ENCODE data around the gene CD79A.

CD79A gene

DNA sequence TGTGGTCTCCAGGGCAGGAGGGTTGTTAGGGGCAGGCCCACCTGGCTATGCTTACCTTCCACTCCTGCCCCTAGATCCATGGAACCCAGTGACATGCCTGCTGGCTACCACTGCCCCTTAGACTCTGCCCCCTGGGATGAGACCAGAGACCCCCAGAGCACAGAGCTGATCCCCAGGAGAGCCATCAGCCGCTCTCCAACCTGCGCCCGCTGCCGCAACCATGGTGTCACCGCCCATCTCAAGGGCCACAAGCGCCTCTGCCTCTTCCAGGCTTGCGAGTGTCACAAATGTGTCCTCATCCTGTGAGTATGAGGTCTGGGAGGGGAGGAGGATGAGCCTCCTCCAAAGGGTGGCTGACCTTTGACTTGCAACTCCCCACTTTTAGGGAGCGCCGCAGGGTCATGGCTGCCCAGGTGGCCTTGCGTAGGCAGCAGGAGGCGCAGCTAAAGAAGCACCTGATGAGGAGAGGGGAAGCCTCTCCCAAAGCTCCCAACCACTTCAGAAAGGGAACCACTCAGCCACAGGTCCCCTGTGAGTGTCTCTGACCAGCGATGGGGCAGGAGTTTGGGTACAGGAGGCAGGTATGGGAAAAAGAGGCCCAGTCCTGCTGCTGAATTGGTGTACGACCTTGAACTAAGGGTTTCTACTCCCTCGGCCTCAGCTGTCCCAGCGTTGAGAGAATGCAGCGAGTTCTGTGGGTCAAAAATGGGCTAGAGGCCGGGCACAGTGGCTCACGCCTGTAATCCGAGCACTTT lies 29.6 kb upstream of the CD79A start:
- TF ChIP-seq, protein P1, sequence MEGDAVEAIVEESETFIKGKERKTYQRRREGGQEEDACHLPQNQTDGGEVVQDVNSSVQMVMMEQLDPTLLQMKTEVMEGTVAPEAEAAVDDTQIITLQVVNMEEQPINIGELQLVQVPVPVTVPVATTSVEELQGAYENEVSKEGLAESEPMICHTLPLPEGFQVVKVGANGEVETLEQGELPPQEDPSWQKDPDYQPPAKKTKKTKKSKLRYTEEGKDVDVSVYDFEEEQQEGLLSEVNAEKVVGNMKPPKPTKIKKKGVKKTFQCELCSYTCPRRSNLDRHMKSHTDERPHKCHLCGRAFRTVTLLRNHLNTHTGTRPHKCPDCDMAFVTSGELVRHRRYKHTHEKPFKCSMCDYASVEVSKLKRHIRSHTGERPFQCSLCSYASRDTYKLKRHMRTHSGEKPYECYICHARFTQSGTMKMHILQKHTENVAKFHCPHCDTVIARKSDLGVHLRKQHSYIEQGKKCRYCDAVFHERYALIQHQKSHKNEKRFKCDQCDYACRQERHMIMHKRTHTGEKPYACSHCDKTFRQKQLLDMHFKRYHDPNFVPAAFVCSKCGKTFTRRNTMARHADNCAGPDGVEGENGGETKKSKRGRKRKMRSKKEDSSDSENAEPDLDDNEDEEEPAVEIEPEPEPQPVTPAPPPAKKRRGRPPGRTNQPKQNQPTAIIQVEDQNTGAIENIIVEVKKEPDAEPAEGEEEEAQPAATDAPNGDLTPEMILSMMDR (IDR thresholded peaks at IDR 0.05): no peak

DNA sequence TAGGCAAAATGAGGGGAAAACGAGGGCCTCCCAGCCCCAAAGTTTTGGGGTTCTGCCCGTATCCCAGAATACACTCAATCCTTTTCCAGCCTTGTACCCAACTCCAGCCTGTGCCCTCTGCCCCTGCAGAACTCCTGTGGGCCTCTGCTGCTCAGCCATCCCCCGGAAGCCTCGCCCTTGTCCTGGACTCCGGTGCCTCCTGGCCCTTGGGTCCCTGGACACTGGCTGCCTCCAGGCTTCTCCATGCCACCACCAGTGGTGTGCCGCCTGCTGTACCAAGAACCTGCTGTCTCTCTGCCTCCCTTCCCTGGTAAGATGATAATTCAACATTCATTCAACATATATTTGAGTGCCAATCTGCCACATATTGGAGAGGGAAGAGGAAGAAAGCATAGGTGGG lies 28.4 kb upstream of the CD79A start:
- TF ChIP-seq, protein P1 (IDR thresholded peaks at IDR 0.05): no peak

DNA sequence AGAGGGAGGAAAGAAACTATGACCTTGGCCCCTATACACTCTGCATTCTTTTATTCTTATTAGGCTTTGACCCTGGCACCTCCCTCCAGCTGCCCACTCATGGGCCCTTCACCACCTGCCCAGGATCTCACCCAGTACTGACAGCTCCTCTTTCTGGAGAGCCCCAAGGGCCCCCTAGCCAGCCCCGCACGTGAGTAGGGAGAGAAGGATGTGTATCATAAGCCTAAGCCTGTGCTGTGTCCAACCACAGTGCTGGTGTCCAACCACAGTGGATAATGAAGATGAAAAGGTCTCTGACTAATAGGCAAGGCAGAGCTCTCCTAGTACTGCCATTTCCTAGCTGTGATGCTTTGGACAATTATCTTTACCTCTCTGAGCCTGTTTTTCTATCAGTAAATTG lies 28.0 kb upstream of the CD79A start:
- TF ChIP-seq, protein P1 (IDR thresholded peaks at IDR 0.05): no peak

DNA sequence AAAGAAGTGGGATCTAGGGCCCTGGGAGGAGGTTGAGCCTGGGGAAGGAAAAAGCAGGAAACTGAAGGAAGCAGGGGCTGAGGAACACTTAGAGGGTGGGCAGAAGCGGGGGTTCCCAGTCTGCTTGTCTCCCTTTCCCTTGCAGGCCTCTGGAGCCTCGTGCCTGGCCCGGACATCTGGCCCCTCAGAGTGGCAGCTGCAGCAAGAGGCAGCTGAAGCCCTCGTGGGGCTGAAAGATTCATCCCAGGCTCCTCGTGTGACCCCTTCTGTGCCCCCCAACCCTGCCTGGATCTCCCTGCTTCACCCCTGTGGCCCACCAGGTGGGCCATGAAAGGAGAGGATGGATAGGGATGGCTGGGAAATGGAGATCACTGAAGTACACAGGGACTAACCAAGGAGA lies 26.7 kb upstream of the CD79A start:
- TF ChIP-seq, protein P1 (IDR thresholded peaks at IDR 0.05): no peak

DNA sequence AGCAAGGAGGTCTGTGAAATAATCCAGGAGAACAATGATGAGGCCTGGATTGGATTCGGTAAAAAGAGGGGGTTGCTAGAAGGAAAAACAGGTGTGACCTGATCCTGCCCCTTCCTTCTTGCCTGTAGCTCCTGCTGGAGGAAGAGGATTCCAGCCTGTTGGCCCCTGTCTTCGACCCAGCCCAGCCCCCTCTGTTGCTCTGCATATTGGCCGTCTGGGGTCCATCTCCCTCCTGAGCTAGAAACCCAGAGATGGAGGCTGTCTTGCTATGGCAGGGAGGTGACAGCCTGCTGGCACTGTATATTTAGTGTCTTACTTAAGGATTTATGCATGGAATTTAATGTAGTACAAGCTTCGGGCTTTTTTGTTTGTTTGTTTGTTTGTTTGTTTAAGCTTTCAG lies 25.6 kb upstream of the CD79A start:
- TF ChIP-seq, protein P1 (IDR thresholded peaks at IDR 0.05): no peak

DNA sequence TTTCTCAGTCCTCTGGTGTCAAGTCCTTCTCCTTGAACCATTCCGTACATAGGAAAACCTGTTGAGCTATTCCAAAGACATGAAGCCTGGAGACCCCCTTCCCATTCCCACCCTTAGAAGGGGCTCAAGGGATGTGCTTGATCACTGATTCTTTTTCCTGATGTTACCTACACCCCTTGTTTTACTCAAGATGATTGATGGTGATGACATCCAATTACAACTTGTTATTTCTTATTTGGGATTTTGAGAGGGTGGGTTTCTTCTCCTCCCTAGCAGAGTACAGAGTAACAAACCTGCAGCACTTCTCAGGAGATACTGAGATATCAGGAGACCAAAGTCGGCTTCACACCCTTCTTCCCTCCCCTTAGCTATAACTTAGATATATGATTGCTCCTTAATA lies 23.7 kb upstream of the CD79A start:
- TF ChIP-seq, protein P1 (IDR thresholded peaks at IDR 0.05): no peak

DNA sequence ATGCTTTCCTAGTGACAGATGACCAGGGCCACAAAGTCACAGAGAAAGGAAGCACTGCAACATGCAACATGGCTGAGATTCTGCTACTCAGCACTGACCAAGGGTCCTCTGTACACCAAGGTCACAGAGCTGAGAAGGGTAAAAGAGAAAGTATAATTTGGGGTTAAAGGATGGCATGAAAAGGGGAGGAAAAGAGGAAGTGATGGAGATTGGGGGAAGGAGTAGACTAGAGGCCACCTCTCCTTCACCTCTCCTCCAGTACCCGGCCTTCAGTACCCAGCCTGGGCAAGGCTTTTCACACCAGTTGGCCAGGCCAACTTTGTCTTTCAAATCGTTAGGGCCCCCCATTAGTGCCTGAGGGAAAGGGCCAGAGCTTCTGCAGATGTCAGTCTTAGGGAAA lies 23.3 kb upstream of the CD79A start:
- TF ChIP-seq, protein P1 (IDR thresholded peaks at IDR 0.05): no peak

DNA sequence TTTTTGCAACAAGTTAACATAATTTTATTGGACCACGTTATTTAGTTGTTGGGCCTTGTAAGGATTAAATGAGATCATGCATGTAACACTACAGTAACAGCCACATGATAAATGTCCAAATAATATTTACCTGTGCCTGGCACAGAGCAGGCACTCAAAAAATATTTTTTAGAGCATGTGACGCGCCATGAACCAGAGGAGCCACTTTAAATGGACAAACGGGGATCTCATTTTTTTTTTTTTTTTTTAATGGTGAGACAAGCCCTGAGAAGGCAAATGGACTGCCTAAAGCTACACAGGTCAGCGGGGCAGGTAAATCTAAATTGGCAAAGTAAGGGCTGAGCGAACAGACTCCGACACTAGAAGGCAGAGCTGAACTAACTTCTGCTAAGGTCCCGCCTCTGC lies 17.9 kb upstream of the CD79A start:
- TF ChIP-seq, protein P1 (IDR thresholded peaks at IDR 0.05): no peak
